H1 (cell line): Measurements from ENCODE around the gene ALK. TPM values are rescaled to one million over a fixed set of nuclear protein-coding genes. Genes with fewer than 3 reads are reported as not detected.

Experiments
- BRCA1 ChIP-seq: IDR thresholded peaks from 2 replicates; pipeline ENCODE4 v1.6.1; 2012; ENCODE audit warnings: low read depth, low read length, improper control_type of control experiment
- CHD2 ChIP-seq: IDR thresholded peaks from 2 replicates; pipeline ENCODE4 v1.6.1; 2012; ENCODE audit warnings: low read length, improper control_type of control experiment
- EP300 ChIP-seq, 2 experiments: IDR thresholded peaks; 1 replicate in 1 of 2; 2 replicates in 1 of 2; pipeline ENCODE4 v1.6.1; 2011 to 2012; ENCODE audit warnings: low read depth in 2 of 2, low read length in 2 of 2, mild to moderate bottlenecking in 2 of 2, borderline replicate concordance in 1 of 2, inconsistent platforms in 1 of 2, moderate library complexity in 1 of 2
- FOSL1 ChIP-seq: IDR thresholded peaks from 2 replicates; pipeline ENCODE4 v1.6.1; 2011; ENCODE audit warnings: mild to moderate bottlenecking, low read depth, low read length, moderate library complexity; ENCODE audit not compliant: insufficient read depth
- SIN3A ChIP-seq, 2 experiments: IDR thresholded peaks in 1 of 2; conservative IDR thresholded peaks in 1 of 2; 2 replicates each; pipeline ENCODE4 v1.6.1; 2011 to 2012; ENCODE audit warnings: low read length in 2 of 2, improper control_type of control experiment in 1 of 2, low read depth in 1 of 2, mild to moderate bottlenecking in 1 of 2
- TEAD4 ChIP-seq: IDR thresholded peaks from 2 replicates; pipeline ENCODE4 v1.6.1; 2012; ENCODE audit warnings: low read depth, low read length, inconsistent platforms, mixed read lengths
- ZNF274 ChIP-seq: IDR thresholded peaks from 2 replicates; pipeline ENCODE4 v1.7.0; 2012; ENCODE audit warnings: low read length, borderline replicate concordance; ENCODE audit errors: extremely low read depth
- polyA plus RNA-seq, 7 experiments: library from polyadenylated mRNA; depleted of rRNA in 3 of 7; stranded (reverse) in 5 of 7; unstranded in 2 of 7; fragments of >200 nt in 5 of 7; fragments of 200-250 nt in 2 of 7; gene quantifications; 1 replicate in 5 of 7; 2 replicates in 1 of 7; 4 replicates in 1 of 7; pipeline versions ENCODE4 v1.2.1 to v1.2.3, GENCODE V29; 2011 to 2013; ENCODE audit warnings: missing spikeins in 2 of 7, mixed read lengths in 2 of 7
- total RNA-seq: library from RNA; stranded (reverse); fragmentation: NEBNext Ultra II Directional; extraction: Animal tissue kit (Norgen Biotek cat#: 25700); gene quantifications from 2 replicates; pipeline ENCODE4 v1.2.1, GENCODE V29; 2021

ALK gene
- total and polyA plus RNA-seq, 2 of the 8 experiments (the other 6 are each of a cell fraction or from before 2014, with no cell fraction given) = 0.02 to 0.09 TPM

GRCh38 chr2:29246383-29247300, 674.7 kb downstream of the ALK start (continued):
- TF ChIP-seq CHD2 (no peak), BRCA1 (no peak), TEAD4 (no peak), EP300 (IDR thresholded peaks at IDR 0.05; ENCODE audit: borderline replicate concordance in 1 of 2, low read depth in 2 of 2, low read length in 2 of 2) (no peak), SIN3A (conservative IDR thresholded peaks at IDR 0.05 in 1 of 2, IDR thresholded peaks at IDR 0.05 in 1 of 2; ENCODE audit: low read depth in 1 of 2, low read length in 2 of 2) (no peak), ZNF274 (no peak), FOSL1 (no peak)
